CD8-positive, alpha-beta memory T cell (primary cell): Measurements from ENCODE around the gene VPS16. TPM values are rescaled to one million over a fixed set of nuclear protein-coding genes. Genes with fewer than 3 reads are reported as not detected.

Source experiments
- CTCF ChIA-PET: fragments of 350-600 bp; sonication (Branson Sonifier 250); formaldehyde crosslinking; loops from one replicate; lab custom pipeline; 2021; ENCODE audit warnings: antibody characterized with exemption; lab: Charles Lee
- POLR2A ChIA-PET: fragments of 350-600 bp; sonication (Branson Sonifier 250); formaldehyde crosslinking; loops from one replicate; lab custom pipeline; 2021; ENCODE audit warnings: antibody characterized with exemption; lab: Charles Lee
- DNase-seq, 5 donors: peaks; one replicate each; pipeline versions ENCODE4 v3.0.0 to v3.0.0-alpha.2; 2020 to 2022; ENCODE audit warnings: mixed read lengths in 1 of 5
- H3K27ac ChIP-seq: one replicate; pipeline ENCODE4 v1.7.0; 2013; ENCODE audit warnings: low read depth, mild to moderate bottlenecking, low read length, moderate library complexity
- H3K27me3 ChIP-seq: 2 replicates; pipeline ENCODE4 v1.7.0; 2013; ENCODE audit warnings: low read length, mild to moderate bottlenecking; ENCODE audit not compliant: insufficient read depth, poor library complexity, severe bottlenecking
- H3K36me3 ChIP-seq: 2 replicates; pipeline ENCODE4 v1.7.0; 2013; ENCODE audit warnings: mild to moderate bottlenecking, low read length, moderate library complexity; ENCODE audit not compliant: insufficient read depth
- H3K4me1 ChIP-seq: 2 replicates; pipeline ENCODE4 v1.7.0; 2013; ENCODE audit warnings: mild to moderate bottlenecking, low read length, moderate library complexity; ENCODE audit not compliant: insufficient read depth
- H3K4me3 ChIP-seq: 2 replicates; pipeline ENCODE4 v1.7.0; 2013; ENCODE audit warnings: mild to moderate bottlenecking, low read length
- H3K9me3 ChIP-seq: 2 replicates; pipeline ENCODE4 v1.7.0; 2013; ENCODE audit warnings: mild to moderate bottlenecking, low read length
- H3K27ac Mint-ChIP-seq, 8 donors: one replicate each; pipeline ENCODE4 v1.8.0; 2020 to 2021; ENCODE audit warnings: mixed read lengths in 8 of 8, mild to moderate bottlenecking in 6 of 8, inconsistent platforms in 3 of 8, moderate library complexity in 3 of 8
- H3K27me3 Mint-ChIP-seq, 2 donors: one replicate each; pipeline ENCODE4 v1.8.0; 2020 to 2021; ENCODE audit warnings: mixed read lengths in 2 of 2, mild to moderate bottlenecking in 1 of 2, moderate library complexity in 1 of 2
- H3K36me3 Mint-ChIP-seq, 3 donors: one replicate each; pipeline ENCODE4 v1.8.0; 2020 to 2021; ENCODE audit warnings: mixed read lengths in 3 of 3, inconsistent platforms in 1 of 3, mild to moderate bottlenecking in 1 of 3
- H3K4me1 Mint-ChIP-seq, 3 donors: one replicate each; pipeline ENCODE4 v1.8.0; 2020 to 2021; ENCODE audit warnings: mixed read lengths in 3 of 3, inconsistent platforms in 1 of 3, mild to moderate bottlenecking in 1 of 3
- H3K4me3 Mint-ChIP-seq, 7 donors: one replicate each; pipeline ENCODE4 v1.8.0; 2020 to 2021; ENCODE audit warnings: mixed read lengths in 7 of 7, mild to moderate bottlenecking in 6 of 7, moderate library complexity in 4 of 7, inconsistent platforms in 2 of 7
- H3K9me3 Mint-ChIP-seq, 5 donors: one replicate each; pipeline ENCODE4 v1.8.0; 2020 to 2022; ENCODE audit warnings: mixed read lengths in 5 of 5, mild to moderate bottlenecking in 3 of 5, moderate library complexity in 2 of 5, inconsistent platforms in 1 of 5
- polyA plus RNA-seq: library from polyadenylated mRNA; unstranded; fragments of 300-500 nt; fragmentation: Illumina TruSeq; gene quantifications from one replicate; pipeline ENCODE4 v1.2.3, GENCODE V29; 2021
- total RNA-seq, 2 experiments: library from RNA; stranded (reverse); gene quantifications; one replicate each; pipeline ENCODE4 v1.2.3, GENCODE V29; 2021

VPS16 gene
- total and polyA plus RNA-seq, 3 experiments from 2014 or later: 40.1 to 49.1 (median 47.8) TPM

GRCh38 chr20:2911200-2911599 lies 70.7 kb downstream of the VPS16 start:
- no peaks in the 10 kb centered on the region for H3K27me3 Mint-ChIP-seq

GRCh38 chr20:2914160-2914559 lies 73.6 kb downstream of the VPS16 start:
- Mint-ChIP-seq H3K4me1 (peaks cover 28 to 44% (median 37%) of the 10 kb centered on the region in 3 donors), H3K4me3 (no peak overlapping the region), H3K36me3 (peaks cover 0 to 21% (median 4%) of the 10 kb centered on the region in 3 donors), H3K27ac (peak overlapping the region in 1 of 8 donors; percentile 50), H3K9me3 (no peaks in the 10 kb centered on the region), H3K27me3 (no peaks in the 10 kb centered on the region)
- no peak overlapping the region for H3K4me3 ChIP-seq
- ChIA-PET CTCF (no interaction called here), POLR2A (no interaction called here)
- no peaks in the 10 kb centered on the region for H3K36me3 ChIP-seq
- no peaks in the 10 kb centered on the region for H3K27me3 ChIP-seq
- no peak overlapping the region for H3K27ac ChIP-seq
- no peak for DNase-seq
- H3K9me3 ChIP-seq: no peaks in the 10 kb centered on the region
- no peaks in the 10 kb centered on the region for H3K4me1 ChIP-seq

More at GRCh38 chr20:2911200-2911599, 70.7 kb downstream of the VPS16 start:
- H3K27ac ChIP-seq: no peak overlapping the region
- H3K4me1 Mint-ChIP-seq: peaks cover 17 to 40% (median 22%) of the 10 kb centered on the region in 3 donors
- H3K9me3 Mint-ChIP-seq: no peaks in the 10 kb centered on the region
- no peak overlapping the region for H3K4me3 ChIP-seq
- no peak overlapping the region for H3K27ac Mint-ChIP-seq
- POLR2A ChIA-PET: no interaction called here
- no peak for DNase-seq
- no peak overlapping the region for H3K4me3 Mint-ChIP-seq
- peaks cover 0 to 11% (median 0%) of the 10 kb centered on the region in 3 donors for H3K36me3 Mint-ChIP-seq
- H3K4me1 ChIP-seq: no peaks in the 10 kb centered on the region
- no peaks in the 10 kb centered on the region for H3K9me3 ChIP-seq
- CTCF ChIA-PET: no interaction called here
- H3K36me3 ChIP-seq: no peaks in the 10 kb centered on the region
- no peaks in the 10 kb centered on the region for H3K27me3 ChIP-seq

Other genes starting within 250 kb of the VPS16 start
- 100 to 1,000 TPM; 888 to 920 TPM for gene NOP56, start 188.1 kb upstream of the VPS16 start, total RNA-seq
- gene NOP56, start 188.1 kb upstream of the VPS16 start, polyA plus RNA-seq: 106 TPM
- gene IDH3B, start 176.5 kb upstream of the VPS16 start, total RNA-seq: 100 to 1,000 TPM; 138 to 145 TPM
- gene IDH3B, start 176.5 kb upstream of the VPS16 start, polyA plus RNA-seq: 107 TPM
- gene EBF4, start 148.0 kb upstream of the VPS16 start, total RNA-seq: under 1 TPM; 0.66 to 0.92 TPM
- gene EBF4, start 148.0 kb upstream of the VPS16 start, polyA plus RNA-seq: 2.0 TPM
- under 1 TPM; 0.46 to 0.71 TPM for gene CPXM1, start 40.1 kb upstream of the VPS16 start, total RNA-seq
- not detected for gene CPXM1, start 40.1 kb upstream of the VPS16 start, polyA plus RNA-seq
- not detected for gene C20orf141, start 25.8 kb upstream of the VPS16 start, total RNA-seq
- not detected for gene C20orf141, start 25.8 kb upstream of the VPS16 start, polyA plus RNA-seq
- not detected for gene TMEM239, start 24.4 kb upstream of the VPS16 start, total RNA-seq
- not detected for gene TMEM239, start 24.4 kb upstream of the VPS16 start, polyA plus RNA-seq
- gene PCED1A, start 90 bp upstream of the VPS16 start, total RNA-seq: 10 to 100 TPM; 30.8 to 34.0 TPM
- 20.2 TPM for gene PCED1A, start 90 bp upstream of the VPS16 start, polyA plus RNA-seq
- 10 to 100 TPM; 51.6 to 57.8 TPM for gene PTPRA, start 32.7 kb downstream of the VPS16 start, total RNA-seq
- gene PTPRA, start 32.7 kb downstream of the VPS16 start, polyA plus RNA-seq: 56.9 TPM
- gene GNRH2, start 202.9 kb downstream of the VPS16 start, total RNA-seq: under 1 TPM; 0.42 to 0.90 TPM
- not detected for gene GNRH2, start 202.9 kb downstream of the VPS16 start, polyA plus RNA-seq
- 10 to 100 TPM; 89.8 to 90.8 TPM for gene MRPS26, start 205.3 kb downstream of the VPS16 start, total RNA-seq
- gene MRPS26, start 205.3 kb downstream of the VPS16 start, polyA plus RNA-seq: 61.9 TPM
- gene OXT, start 230.9 kb downstream of the VPS16 start, total RNA-seq: under 1 TPM in 1 of 2 experiments, not detected in 1; 0.79 TPM
- gene OXT, start 230.9 kb downstream of the VPS16 start, polyA plus RNA-seq: 1.4 TPM
- not detected for gene AVP, start 244.0 kb downstream of the VPS16 start, total RNA-seq
- not detected for gene AVP, start 244.0 kb downstream of the VPS16 start, polyA plus RNA-seq